ENCODE data around the gene YES1.

YES1 gene

GRCh38 chr18:697800-698199, 114.2 kb downstream of the YES1 start:
- no peak for TF ChIP-seq CTCF (conservative IDR thresholded peaks at IDR 0.05)
- H3K27ac ChIP-seq, result no peak overlapping the region

GRCh38 chr18:697012-697411, 115.0 kb downstream of the YES1 start:
- TF ChIP-seq CTCF (conservative IDR thresholded peaks at IDR 0.05), result no peak

GRCh38 chr18:693466-694187, 118.4 kb downstream of the YES1 start:
- no peak overlapping the region for H3K27ac ChIP-seq
- no peak for TF ChIP-seq CTCF (conservative IDR thresholded peaks at IDR 0.05)

More at GRCh38 chr18:697012-697411, 115.0 kb downstream of the YES1 start:
- no peak overlapping the region for H3K27ac ChIP-seq

- TF ChIP-seq CTCF (conservative IDR thresholded peaks at IDR 0.05), result no peak
- no peak overlapping the region for H3K27ac ChIP-seq
These were observed 119.2 kb downstream of the YES1 start for GRCh38 chr18:692824-693223.

- TF ChIP-seq CTCF (conservative IDR thresholded peaks at IDR 0.05), result no peak
- no peak overlapping the region for H3K27ac ChIP-seq
These were observed 123.7 kb downstream of the YES1 start for GRCh38 chr18:688323-688722.

- TF ChIP-seq CTCF (conservative IDR thresholded peaks at IDR 0.05), result no peak
- H3K27ac ChIP-seq, result 0 out of 2 replicates have a peak overlapping the region, but pooled peaks have one; percentile 16
These were observed 125.5 kb downstream of the YES1 start for GRCh38 chr18:686339-687111.

- no peak for TF ChIP-seq CTCF (conservative IDR thresholded peaks at IDR 0.05)
- H3K27ac ChIP-seq, result 0 out of 2 replicates have a peak overlapping the region, but pooled peaks have one; percentile 16
These were observed 126.6 kb downstream of the YES1 start for GRCh38 chr18:685438-685837.

All from VCaP (cell line).